ENCODE data around the gene GPATCH4.

GPATCH4 gene

GRCh38 chr1:156602557-156602993, 1.3 kb upstream of the GPATCH4 start:
- Histone ChIP-seq H3K27ac (no peak overlapping the region), H3K36me3 (peaks cover 20% of the 10 kb centered on the region), H3K27me3 (ENCODE audit: insufficient read depth, low read depth, severe bottlenecking) (no peaks in the 10 kb centered on the region), H3K9me3 (ENCODE audit: severe bottlenecking) (no peaks in the 10 kb centered on the region), H3K4me3 (ENCODE audit: low read depth, low read length) (no peak overlapping the region)
- peak; percentile 65 for TF ChIP-seq CTCF (IDR thresholded peaks at IDR 0.05; ENCODE audit: low read depth, low read length)
- DNase-seq, result no peak

- no peak for TF ChIP-seq CTCF (IDR thresholded peaks at IDR 0.05; ENCODE audit: low read depth, low read length)
Observed at GRCh38 chr1:156601892-156602291, 613 bp upstream of the GPATCH4 start.

GRCh38 chr1:156600733-156601121, 552 bp downstream of the GPATCH4 start:
- Histone ChIP-seq H3K4me3 (ENCODE audit: low read depth, low read length) (peak overlapping the region; percentile 87), H3K9me3 (ENCODE audit: severe bottlenecking) (no peaks in the 10 kb centered on the region), H3K27ac (peak overlapping the region; percentile 71), H3K27me3 (ENCODE audit: insufficient read depth, low read depth, severe bottlenecking) (no peaks in the 10 kb centered on the region), H3K36me3 (peaks cover 39% of the 10 kb centered on the region)
- DNase-seq, result no peak
- no peak for TF ChIP-seq CTCF (IDR thresholded peaks at IDR 0.05; ENCODE audit: low read depth, low read length)

More at GRCh38 chr1:156601892-156602291, 613 bp upstream of the GPATCH4 start:
- Histone ChIP-seq H3K27ac (peak overlapping the region; percentile 71), H3K27me3 (ENCODE audit: insufficient read depth, low read depth, severe bottlenecking) (no peaks in the 10 kb centered on the region), H3K4me3 (ENCODE audit: low read depth, low read length) (peak overlapping the region; percentile 87), H3K36me3 (peaks cover 27% of the 10 kb centered on the region), H3K9me3 (ENCODE audit: severe bottlenecking) (no peaks in the 10 kb centered on the region)
- no peak for DNase-seq

- Histone ChIP-seq H3K4me3 (ENCODE audit: low read depth, low read length) (no peak overlapping the region), H3K27ac (no peak overlapping the region), H3K9me3 (ENCODE audit: severe bottlenecking) (no peaks in the 10 kb centered on the region), H3K27me3 (ENCODE audit: insufficient read depth, low read depth, severe bottlenecking) (no peaks in the 10 kb centered on the region), H3K36me3 (peaks cover 48% of the 10 kb centered on the region)
- DNase-seq, result no peak
- 0 out of 2 replicates have a peak, but pooled peaks have one; percentile 7 for TF ChIP-seq CTCF (IDR thresholded peaks at IDR 0.05; ENCODE audit: low read depth, low read length)
Observed at GRCh38 chr1:156599811-156600210, 1.5 kb downstream of the GPATCH4 start.

- peak; percentile 65 for DNase-seq
- Histone ChIP-seq H3K36me3 (peaks cover 57% of the 10 kb centered on the region), H3K4me3 (ENCODE audit: low read depth, low read length) (no peak overlapping the region), H3K9me3 (ENCODE audit: severe bottlenecking) (no peaks in the 10 kb centered on the region), H3K27me3 (ENCODE audit: insufficient read depth, low read depth, severe bottlenecking) (no peaks in the 10 kb centered on the region), H3K27ac (peak overlapping the region; percentile 11; the same call in 1 of the 2 replicates)
- TF ChIP-seq CTCF (IDR thresholded peaks at IDR 0.05; ENCODE audit: low read depth, low read length), result no peak
Observed at GRCh38 chr1:156598731-156599432, 2.4 kb downstream of the GPATCH4 start.

Measured in WERI-Rb-1 (cell line).